EH (cell line): ENCODE measurements around the gene ORM1.

Experiments used
- DNase-seq: peaks from one replicate; pipeline ENCODE4 v3.0.0-alpha.2; 2015; ENCODE audit warnings: low read depth

The ORM1 gene

GRCh38 chr9:114344188-114344566, 21.3 kb downstream of the ORM1 start:
- DNase-seq: no peak

DNA sequence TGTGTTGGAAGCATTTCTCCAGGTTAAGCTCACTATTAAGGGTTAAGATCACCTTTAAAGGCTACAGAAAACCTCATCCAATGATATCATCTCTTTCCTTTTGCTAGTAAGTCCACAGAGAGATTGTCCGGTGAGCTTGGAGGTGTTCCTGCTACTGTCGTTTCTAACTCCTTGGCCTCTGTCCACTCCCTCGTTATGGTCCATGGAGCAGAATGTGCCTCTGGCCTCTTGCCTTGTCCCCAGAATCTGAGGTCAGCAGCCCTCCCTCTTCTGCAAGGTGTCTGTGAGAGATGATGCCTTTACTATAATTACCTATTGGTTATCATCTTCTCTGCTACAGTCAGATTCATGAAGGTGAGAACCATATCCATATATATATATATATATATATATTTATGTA, 21.8 kb downstream of the ORM1 start:
- no peak for DNase-seq

- DNase-seq: no peak
These were observed 22.7 kb downstream of the ORM1 start for GRCh38 chr9:114345493-114346065.

DNA sequence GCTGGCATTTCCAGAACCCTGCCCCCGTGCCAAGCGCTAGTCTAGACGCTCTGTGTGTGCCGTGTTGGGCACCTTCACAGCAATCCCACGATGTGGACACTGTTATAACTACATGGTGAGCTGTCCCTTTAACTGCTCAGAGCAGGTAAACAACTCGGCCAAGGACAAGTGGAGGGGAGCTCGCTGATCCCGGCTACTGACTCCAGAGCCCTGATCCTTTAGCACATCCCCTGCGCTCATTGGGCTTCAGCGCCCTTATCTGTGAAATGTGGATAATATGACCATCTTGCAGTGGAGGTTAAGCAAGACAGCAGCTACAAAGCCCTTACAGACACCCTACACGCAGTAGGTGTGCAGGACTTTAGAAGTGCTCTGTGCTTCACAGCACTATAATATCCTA, 23.2 kb downstream of the ORM1 start:
- no peak for DNase-seq

DNA sequence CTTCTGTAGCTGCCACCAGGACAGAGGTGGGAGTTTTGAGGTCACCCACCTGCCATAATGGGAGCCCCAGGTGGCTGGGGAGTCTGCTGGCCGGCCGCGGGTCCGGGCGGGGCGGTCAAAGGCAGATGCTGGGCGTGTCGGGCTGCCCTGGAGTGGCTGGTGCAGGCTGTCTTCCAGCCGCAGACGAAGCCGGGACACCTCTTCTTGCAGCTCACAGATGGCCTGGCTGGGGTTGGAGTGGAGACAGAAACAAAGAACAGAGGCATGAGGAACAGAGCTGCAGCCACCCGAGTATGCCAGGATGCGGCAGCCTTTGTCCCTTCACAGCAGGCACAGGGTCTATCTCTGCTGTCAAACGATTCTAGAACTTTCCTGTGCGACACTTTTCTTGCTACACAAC, 24.8 kb downstream of the ORM1 start:
- no peak for DNase-seq

GRCh38 chr9:114348261-114348905, 25.5 kb downstream of the ORM1 start:
- DNase-seq: no peak

- DNase-seq: peak; percentile 100
These were observed 26.1 kb downstream of the ORM1 start for GRCh38 chr9:114348906-114349482.

GRCh38 chr9:114349713-114350480, 27.0 kb downstream of the ORM1 start:
- no peak for DNase-seq

GRCh38 chr9:114350636-114351401, 27.9 kb downstream of the ORM1 start:
- DNase-seq: no peak

GRCh38 chr9:114351932-114352331, 29.0 kb downstream of the ORM1 start:
- no peak for DNase-seq

DNA sequence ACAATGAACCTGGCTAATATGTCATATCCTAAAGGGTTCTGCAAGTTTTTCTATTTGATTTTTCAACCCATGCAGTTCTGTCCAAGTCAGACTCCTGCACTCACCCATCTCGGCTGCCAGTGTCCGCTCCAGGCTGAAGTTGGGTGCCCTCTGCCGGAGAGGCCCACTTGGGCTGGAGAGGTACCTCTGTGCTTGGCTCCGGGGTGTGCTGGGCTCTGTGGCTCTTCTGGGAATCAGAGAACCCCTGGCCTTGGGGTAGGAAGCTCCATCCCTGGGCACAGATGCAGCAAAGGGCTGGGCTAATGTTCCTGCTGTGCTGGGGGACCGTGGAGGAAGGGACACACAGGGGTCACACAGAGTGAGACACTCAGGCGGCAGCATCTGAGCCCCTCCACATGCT, 32.9 kb downstream of the ORM1 start:
- no peak for DNase-seq

GRCh38 chr9:114356792-114357191, 33.9 kb downstream of the ORM1 start:
- DNase-seq: no peak

DNA sequence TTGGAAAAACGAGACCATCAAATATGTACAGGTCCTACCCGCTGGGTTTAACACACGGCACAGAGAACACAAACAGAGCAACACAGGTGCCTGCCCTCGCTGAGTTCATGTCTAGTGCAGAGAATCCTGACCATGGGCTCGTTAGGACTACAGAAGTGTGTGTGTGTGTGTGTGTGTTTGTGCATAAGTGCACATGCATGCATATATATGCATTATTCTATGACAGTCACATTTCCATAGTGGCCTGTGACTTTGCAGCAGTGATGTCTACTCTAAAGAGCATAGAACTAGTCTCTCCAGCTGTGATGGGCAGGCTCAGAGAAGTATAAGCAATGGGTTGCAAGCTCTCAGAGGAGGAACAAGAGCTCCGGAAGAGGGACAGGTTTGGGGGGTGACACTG, 34.5 kb downstream of the ORM1 start:
- no peak for DNase-seq

DNA sequence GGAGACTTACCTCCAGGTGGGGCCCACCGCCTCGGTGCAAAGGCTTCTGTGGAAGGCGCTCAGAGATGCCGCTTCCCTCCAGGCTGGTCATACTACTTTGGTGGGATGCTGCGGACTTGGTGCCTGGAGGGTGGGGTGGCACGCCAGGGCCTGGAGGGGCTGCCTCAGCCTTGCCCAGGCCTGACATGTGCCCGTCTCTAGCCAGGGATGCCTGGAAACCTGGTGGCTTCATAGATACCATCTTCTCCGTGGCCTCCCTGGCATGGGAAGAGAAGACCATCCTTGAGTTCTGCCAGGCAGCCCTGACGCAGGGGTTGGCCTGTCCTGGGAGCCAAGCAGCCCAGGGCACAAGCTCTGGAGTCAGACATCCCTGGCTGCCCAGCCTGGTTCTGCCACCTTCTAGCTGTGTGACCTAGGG, 35.0 kb downstream of the ORM1 start:
- no peak for DNase-seq

GRCh38 chr9:114359801-114360200, 36.9 kb downstream of the ORM1 start:
- DNase-seq: no peak

- DNase-seq: no peak
These were observed 38.6 kb downstream of the ORM1 start for GRCh38 chr9:114361542-114361941.

DNA sequence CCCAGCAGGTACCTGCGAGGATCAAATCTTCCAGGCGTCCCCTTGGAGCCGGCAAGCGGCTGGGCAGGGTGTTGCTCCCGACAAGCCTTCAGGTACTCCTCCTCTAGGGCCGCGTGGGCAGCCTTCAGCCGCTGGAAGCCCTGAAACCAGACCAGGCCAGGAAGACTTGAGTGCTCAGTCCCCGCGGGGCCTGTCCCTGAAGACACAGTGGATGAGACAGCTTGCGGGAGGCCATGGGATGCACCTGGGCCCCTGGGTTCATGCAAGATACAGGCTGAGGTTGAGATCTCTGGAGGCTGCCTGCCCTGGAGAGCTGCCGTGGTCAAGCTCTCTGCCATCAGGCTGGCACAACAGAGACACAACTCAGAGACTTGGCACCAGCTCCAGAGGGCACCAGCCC, 39.5 kb downstream of the ORM1 start:
- no peak for DNase-seq

- no peak for DNase-seq
These were observed 40.5 kb downstream of the ORM1 start for GRCh38 chr9:114363424-114363823.

- peak; percentile 95 for DNase-seq
These were observed 41.5 kb downstream of the ORM1 start for GRCh38 chr9:114364134-114365041.

- no peak for DNase-seq
These were observed 42.3 kb downstream of the ORM1 start for GRCh38 chr9:114365194-114365593.
